OCI-LY3 (cell line): ENCODE results near the gene ATXN3L.

Experiments
- H2AFZ ChIP-seq: fragments of 200-600, 300-600 bp; shearing (Covaris generic); 2 replicates; pipeline ENCODE4 v1.6.0; 2014; ENCODE audit warnings: antibody characterized with exemption, low read depth, low read length
- H3K27ac ChIP-seq: fragments of 200-600, 300-600 bp; sonication (generic); 2 replicates; pipeline ENCODE4 v1.5.1; 2014; ENCODE audit warnings: mild to moderate bottlenecking, low read length, moderate library complexity, mixed read lengths
- H3K27me3 ChIP-seq: fragments of 200-600, 300-600 bp; sonication (generic); 2 replicates; pipeline ENCODE4 v1.6.1; 2014; ENCODE audit warnings: low read depth, low read length, mixed read lengths
- H3K36me3 ChIP-seq: fragments of 200-600, 300-600 bp; sonication (generic); replicated peaks from 2 replicates; pipeline ENCODE3; 2014; ENCODE audit warnings: low read depth, low read length, mixed read lengths
- H3K4me1 ChIP-seq: fragments of 300-600, 200-600 bp; sonication (generic); 2 replicates; pipeline ENCODE4 v1.6.1; 2014; ENCODE audit warnings: low read length, mixed read lengths
- H3K4me2 ChIP-seq: fragments of 200-600, 300-600 bp; sonication (generic); 2 replicates; pipeline ENCODE4 v1.6.1; 2014; ENCODE audit warnings: low read length, mixed read lengths
- H3K4me3 ChIP-seq: fragments of 300-600, 200-600 bp; sonication (generic); 2 replicates; pipeline ENCODE4 v1.5.1; 2014; ENCODE audit warnings: antibody characterized with exemption, mild to moderate bottlenecking, low read length, moderate library complexity
- H3K79me2 ChIP-seq: fragments of 300-600, 200-600 bp; shearing (Covaris generic); 2 replicates; pipeline ENCODE4 v1.6.1; 2014; ENCODE audit warnings: mild to moderate bottlenecking, low read length, mixed read lengths
- H3K9ac ChIP-seq: fragments of 300-600, 200-600 bp; shearing (Covaris generic); 2 replicates; pipeline ENCODE4 v1.6.0; 2014; ENCODE audit warnings: mild to moderate bottlenecking, low read length, moderate library complexity
- H3K9me3 ChIP-seq: fragments of 200-600, 300-600 bp; shearing (Covaris generic); 2 replicates; pipeline ENCODE4 v1.6.1; 2014; ENCODE audit warnings: low read length, mixed read lengths; ENCODE audit not compliant: insufficient read depth
- H4K20me1 ChIP-seq: fragments of 200-600, 300-600 bp; sonication (generic); 2 replicates; pipeline ENCODE4 v1.6.1; 2016; ENCODE audit warnings: low read length, mixed read lengths; ENCODE audit not compliant: insufficient read depth
- EZH2phosphoT487 ChIP-seq: fragments of 200-600 bp; shearing (Covaris generic); IDR thresholded peaks from 2 replicates; pipeline ENCODE4 v1.6.1; 2018; ENCODE audit warnings: antibody characterized with exemption, mixed run types, low read depth
- TF ChIP-seq, protein P1 (sequence below): fragments of 200-600, 300-600 bp; sonication (generic); IDR thresholded peaks from 2 replicates; pipeline ENCODE4 v1.5.1; 2014; ENCODE audit warnings: antibody characterized with exemption, low read length, low read depth

Gene ATXN3L

DNA sequence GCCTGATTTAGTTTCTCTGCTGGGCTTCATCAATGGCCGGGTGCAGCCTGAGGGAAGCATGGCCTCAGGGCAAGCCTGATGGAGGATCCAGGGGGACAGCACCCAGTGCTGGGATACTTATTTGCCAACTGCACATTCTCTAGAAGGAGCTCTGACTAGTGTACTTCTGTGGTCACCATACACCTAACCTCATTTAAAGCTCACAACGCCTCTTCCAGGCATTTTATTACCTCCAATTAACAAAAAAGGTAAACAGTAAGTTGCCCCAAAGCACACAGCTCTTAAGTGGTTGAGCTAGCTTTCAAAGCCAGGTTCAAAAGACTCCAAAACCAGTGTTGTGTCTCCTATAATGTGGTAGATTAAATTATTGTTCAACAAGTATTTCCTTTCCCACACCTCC lies 26.8 kb upstream of the ATXN3L start:
- H4K20me1 ChIP-seq = no peaks in the 10 kb centered on the region
- no peak overlapping the region for H3K9ac ChIP-seq
- H3K36me3 ChIP-seq = no peaks in the 10 kb centered on the region
- H3K4me3 ChIP-seq = no peak overlapping the region
- H3K9me3 ChIP-seq = no peaks in the 10 kb centered on the region
- H3K4me1 ChIP-seq = peaks cover 9% of the 10 kb centered on the region; the same call in 1 of the 2 replicates
- TF ChIP-seq EZH2phosphoT487 = no peak
- TF ChIP-seq, protein P1, sequence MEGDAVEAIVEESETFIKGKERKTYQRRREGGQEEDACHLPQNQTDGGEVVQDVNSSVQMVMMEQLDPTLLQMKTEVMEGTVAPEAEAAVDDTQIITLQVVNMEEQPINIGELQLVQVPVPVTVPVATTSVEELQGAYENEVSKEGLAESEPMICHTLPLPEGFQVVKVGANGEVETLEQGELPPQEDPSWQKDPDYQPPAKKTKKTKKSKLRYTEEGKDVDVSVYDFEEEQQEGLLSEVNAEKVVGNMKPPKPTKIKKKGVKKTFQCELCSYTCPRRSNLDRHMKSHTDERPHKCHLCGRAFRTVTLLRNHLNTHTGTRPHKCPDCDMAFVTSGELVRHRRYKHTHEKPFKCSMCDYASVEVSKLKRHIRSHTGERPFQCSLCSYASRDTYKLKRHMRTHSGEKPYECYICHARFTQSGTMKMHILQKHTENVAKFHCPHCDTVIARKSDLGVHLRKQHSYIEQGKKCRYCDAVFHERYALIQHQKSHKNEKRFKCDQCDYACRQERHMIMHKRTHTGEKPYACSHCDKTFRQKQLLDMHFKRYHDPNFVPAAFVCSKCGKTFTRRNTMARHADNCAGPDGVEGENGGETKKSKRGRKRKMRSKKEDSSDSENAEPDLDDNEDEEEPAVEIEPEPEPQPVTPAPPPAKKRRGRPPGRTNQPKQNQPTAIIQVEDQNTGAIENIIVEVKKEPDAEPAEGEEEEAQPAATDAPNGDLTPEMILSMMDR = no peak
- no peaks in the 10 kb centered on the region for H3K27me3 ChIP-seq
- no peak overlapping the region for H2AFZ ChIP-seq
- H3K4me2 ChIP-seq = no peak overlapping the region
- no peak overlapping the region for H3K27ac ChIP-seq
- no peaks in the 10 kb centered on the region for H3K79me2 ChIP-seq

DNA sequence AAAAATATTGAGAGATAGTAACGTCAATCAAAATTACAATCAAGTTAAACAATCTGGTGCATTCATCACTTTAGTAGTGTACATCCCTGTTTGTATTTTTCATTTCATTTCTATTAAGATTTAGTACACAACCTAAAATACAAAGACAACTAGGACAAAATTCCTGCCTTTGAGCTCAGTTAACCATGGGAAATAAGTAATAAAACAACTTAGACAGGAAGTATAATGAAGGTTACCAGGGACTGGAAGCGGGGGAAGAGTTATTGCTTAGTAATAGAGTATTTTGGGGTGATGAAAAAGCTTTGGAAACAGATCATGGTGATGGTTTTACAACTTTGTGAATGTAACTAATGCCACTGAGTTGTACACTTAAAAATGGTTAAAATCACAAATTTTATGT lies 25.6 kb upstream of the ATXN3L start:
- Histone ChIP-seq H3K4me2 (no peak overlapping the region), H3K36me3 (no peaks in the 10 kb centered on the region), H3K27me3 (no peaks in the 10 kb centered on the region), H3K9ac (no peak overlapping the region), H3K27ac (no peak overlapping the region), H3K9me3 (no peaks in the 10 kb centered on the region), H3K4me1 (peaks cover 9% of the 10 kb centered on the region; the same call in 1 of the 2 replicates), H3K4me3 (no peak overlapping the region), H3K79me2 (no peaks in the 10 kb centered on the region), H2AFZ (no peak overlapping the region), H4K20me1 (no peaks in the 10 kb centered on the region)
- no peak for TF ChIP-seq EZH2phosphoT487
- TF ChIP-seq, protein P1 = no peak

- H3K9ac ChIP-seq = no peak overlapping the region
- no peak overlapping the region for H3K4me3 ChIP-seq
- no peaks in the 10 kb centered on the region for H3K79me2 ChIP-seq
- peaks cover 9% of the 10 kb centered on the region; the same call in 1 of the 2 replicates for H3K4me1 ChIP-seq
- H3K4me2 ChIP-seq = no peak overlapping the region
- no peaks in the 10 kb centered on the region for H3K27me3 ChIP-seq
- no peaks in the 10 kb centered on the region for H4K20me1 ChIP-seq
- no peaks in the 10 kb centered on the region for H3K36me3 ChIP-seq
- TF ChIP-seq, protein P1 = no peak
- no peak for TF ChIP-seq EZH2phosphoT487
- no peaks in the 10 kb centered on the region for H3K9me3 ChIP-seq
- H2AFZ ChIP-seq = no peak overlapping the region
- no peak overlapping the region for H3K27ac ChIP-seq
Observed at GRCh38 chrX:13345037-13345436, 25.2 kb upstream of the ATXN3L start.

DNA sequence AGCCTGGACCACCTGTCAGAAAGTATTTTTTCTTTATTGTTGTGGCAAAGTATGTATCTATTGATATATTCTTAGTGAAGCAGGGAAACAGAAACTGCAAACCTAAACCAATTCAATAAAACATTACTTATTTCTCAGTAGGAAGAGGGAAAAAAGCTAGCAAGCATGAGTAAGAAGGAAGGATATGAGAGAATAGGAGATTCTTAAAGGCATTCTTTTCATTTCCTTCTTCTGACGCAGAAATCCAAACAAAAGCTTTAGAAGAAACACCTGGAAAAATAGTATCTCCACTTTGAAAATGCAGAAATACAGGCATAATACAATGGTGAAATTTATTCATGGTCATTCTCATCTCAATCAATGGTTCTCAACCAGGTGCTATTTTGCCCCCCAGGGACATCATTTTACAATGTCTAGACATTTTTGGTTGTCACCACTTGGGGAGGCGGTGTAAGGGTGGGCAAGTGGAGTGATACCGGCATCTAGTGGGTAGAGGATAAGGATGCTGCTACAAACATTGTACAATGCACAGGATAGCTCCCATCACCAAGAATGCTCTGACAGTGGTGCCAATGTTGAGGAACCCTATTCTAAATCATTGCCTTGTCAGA lies 21.7 kb upstream of the ATXN3L start:
- TF ChIP-seq, protein P1 = peak; percentile 22; the same call in 1 of the 2 replicates
- TF ChIP-seq EZH2phosphoT487 = no peak
- Histone ChIP-seq H3K79me2 (no peaks in the 10 kb centered on the region), H4K20me1 (no peaks in the 10 kb centered on the region), H3K9ac (no peak overlapping the region), H3K27ac (no peak overlapping the region), H3K4me1 (peaks cover 9% of the 10 kb centered on the region; the same call in 1 of the 2 replicates), H3K4me2 (no peak overlapping the region), H3K36me3 (no peaks in the 10 kb centered on the region), H2AFZ (no peak overlapping the region), H3K27me3 (no peaks in the 10 kb centered on the region), H3K4me3 (no peak overlapping the region), H3K9me3 (no peaks in the 10 kb centered on the region)
